Gastrocnemius medialis (tissue), 4 donors: ENCODE measurements around the gene EIF4E2.

Experiments
- POLR2A ChIP-seq, 2 donors: fragments of 450-650 bp; IDR thresholded peaks; one replicate each; pipeline ENCODE4 v1.6.1; 2017; ENCODE audit warnings: antibody characterized with exemption in 2 of 2, mild to moderate bottlenecking in 2 of 2, moderate library complexity in 2 of 2
- TF ChIP-seq, protein P1 (sequence below), 5 experiments: fragments of 450-650 bp in 3 of 5; fragments of 200-600 bp in 2 of 5; sonication (generic) in 2 of 5; IDR thresholded peaks in 4 of 5; conservative IDR thresholded peaks in 1 of 5; 1 replicate in 4 of 5; 2 replicates in 1 of 5; pipeline ENCODE4 v1.5.1; 2016 to 2019; ENCODE audit warnings: antibody characterized with exemption in 5 of 5, mild to moderate bottlenecking in 3 of 5, moderate library complexity in 3 of 5

DNA sequence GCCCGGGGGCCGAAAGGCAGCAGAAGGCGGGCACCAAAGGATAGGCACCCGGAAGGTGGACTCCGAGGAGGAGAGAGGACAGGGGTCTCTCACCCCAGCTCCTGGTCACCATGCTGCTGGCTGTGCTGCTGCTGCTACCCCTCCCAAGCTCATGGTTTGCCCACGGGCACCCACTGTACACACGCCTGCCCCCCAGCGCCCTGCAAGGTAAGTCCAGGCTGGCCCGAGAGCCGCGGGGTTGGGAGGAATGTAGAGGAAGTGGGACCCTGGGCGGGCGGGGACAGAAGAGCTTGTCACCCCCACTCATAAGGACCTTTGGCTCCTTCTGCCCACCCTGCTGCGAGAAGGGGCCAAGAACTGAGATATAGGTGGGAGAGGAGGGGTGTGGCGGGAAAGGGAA lies 30.0 kb upstream of the EIF4E2 start:
- TF ChIP-seq, protein P1, sequence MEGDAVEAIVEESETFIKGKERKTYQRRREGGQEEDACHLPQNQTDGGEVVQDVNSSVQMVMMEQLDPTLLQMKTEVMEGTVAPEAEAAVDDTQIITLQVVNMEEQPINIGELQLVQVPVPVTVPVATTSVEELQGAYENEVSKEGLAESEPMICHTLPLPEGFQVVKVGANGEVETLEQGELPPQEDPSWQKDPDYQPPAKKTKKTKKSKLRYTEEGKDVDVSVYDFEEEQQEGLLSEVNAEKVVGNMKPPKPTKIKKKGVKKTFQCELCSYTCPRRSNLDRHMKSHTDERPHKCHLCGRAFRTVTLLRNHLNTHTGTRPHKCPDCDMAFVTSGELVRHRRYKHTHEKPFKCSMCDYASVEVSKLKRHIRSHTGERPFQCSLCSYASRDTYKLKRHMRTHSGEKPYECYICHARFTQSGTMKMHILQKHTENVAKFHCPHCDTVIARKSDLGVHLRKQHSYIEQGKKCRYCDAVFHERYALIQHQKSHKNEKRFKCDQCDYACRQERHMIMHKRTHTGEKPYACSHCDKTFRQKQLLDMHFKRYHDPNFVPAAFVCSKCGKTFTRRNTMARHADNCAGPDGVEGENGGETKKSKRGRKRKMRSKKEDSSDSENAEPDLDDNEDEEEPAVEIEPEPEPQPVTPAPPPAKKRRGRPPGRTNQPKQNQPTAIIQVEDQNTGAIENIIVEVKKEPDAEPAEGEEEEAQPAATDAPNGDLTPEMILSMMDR (IDR thresholded peaks at IDR 0.05 in 4 of 5, conservative IDR thresholded peaks at IDR 0.05 in 1 of 5): no peak
- TF ChIP-seq POLR2A (IDR thresholded peaks at IDR 0.05): no peak
